Measurements from ENCODE around the gene PEF1. TPM values are rescaled to one million over a fixed set of nuclear protein-coding genes. Genes with fewer than 3 reads are reported as not detected.

The PEF1 gene
- total RNA-seq, 1 experiment from 2014 or later = 88.4 TPM

GRCh38 chr1:31593770-31594632 lies 50.7 kb downstream of the PEF1 start:
- Histone ChIP-seq H2AFZ (ENCODE audit: low read length) (no peak overlapping the region), H3F3A (ENCODE audit: low read length, unreplicated experiment) (no peaks in the 10 kb centered on the region), H3K4me1 (ENCODE audit: insufficient read depth, low read length) (peaks cover 17% of the 10 kb centered on the region), H3K27ac (ENCODE audit: low read length) (no peak overlapping the region), H3K9ac (ENCODE audit: low read length) (no peak overlapping the region), H3K9me2 (replicated peaks; ENCODE audit: low read length) (no peaks in the 10 kb centered on the region), H3K36me3 (ENCODE audit: low read depth, low read length) (no peaks in the 10 kb centered on the region), H3K27me3 (ENCODE audit: low read length) (no peaks in the 10 kb centered on the region), H3K9me3 (ENCODE audit: low read length) (no peaks in the 10 kb centered on the region), H3K4me3 (ENCODE audit: low read length) (no peak overlapping the region), H4K20me1 (ENCODE audit: low read length) (no peaks in the 10 kb centered on the region), H3K4me2 (ENCODE audit: low read length) (no peak overlapping the region), H3K79me2 (ENCODE audit: low read length) (no peaks in the 10 kb centered on the region)
- DNase-seq (peak; percentile 90), ATAC-seq (peak; percentile 91)
- intact Hi-C loops (cut with micrococcal nuclease) = loop anchor here (1.0 kb wide), 2 partner anchors 30 to 45 kb away; no protein-coding TSS in a partner anchor
- no TSS peak for BruUV-seq (replicated peaks)
- POLR2A ChIA-PET (ENCODE audit: unreplicated experiment) = no interaction called here
- TF ChIP-seq, protein P1, sequence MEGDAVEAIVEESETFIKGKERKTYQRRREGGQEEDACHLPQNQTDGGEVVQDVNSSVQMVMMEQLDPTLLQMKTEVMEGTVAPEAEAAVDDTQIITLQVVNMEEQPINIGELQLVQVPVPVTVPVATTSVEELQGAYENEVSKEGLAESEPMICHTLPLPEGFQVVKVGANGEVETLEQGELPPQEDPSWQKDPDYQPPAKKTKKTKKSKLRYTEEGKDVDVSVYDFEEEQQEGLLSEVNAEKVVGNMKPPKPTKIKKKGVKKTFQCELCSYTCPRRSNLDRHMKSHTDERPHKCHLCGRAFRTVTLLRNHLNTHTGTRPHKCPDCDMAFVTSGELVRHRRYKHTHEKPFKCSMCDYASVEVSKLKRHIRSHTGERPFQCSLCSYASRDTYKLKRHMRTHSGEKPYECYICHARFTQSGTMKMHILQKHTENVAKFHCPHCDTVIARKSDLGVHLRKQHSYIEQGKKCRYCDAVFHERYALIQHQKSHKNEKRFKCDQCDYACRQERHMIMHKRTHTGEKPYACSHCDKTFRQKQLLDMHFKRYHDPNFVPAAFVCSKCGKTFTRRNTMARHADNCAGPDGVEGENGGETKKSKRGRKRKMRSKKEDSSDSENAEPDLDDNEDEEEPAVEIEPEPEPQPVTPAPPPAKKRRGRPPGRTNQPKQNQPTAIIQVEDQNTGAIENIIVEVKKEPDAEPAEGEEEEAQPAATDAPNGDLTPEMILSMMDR (conservative IDR thresholded peaks at IDR 0.05; ENCODE audit: low read depth, low read length) = peak; percentile 95
- TF ChIP-seq EZH2phosphoT487 (IDR thresholded peaks at IDR 0.05; ENCODE audit: borderline replicate concordance, low read length) = no peak
- CTCF ChIA-PET = interaction anchor here (0.5 to 0.7 kb wide), 2 partner anchors 30 to 45 kb away, joined by 3 read pairs; no protein-coding TSS in a partner anchor

GRCh38 chr1:31593136-31593665 lies 51.5 kb downstream of the PEF1 start:
- intact Hi-C loops (cut with micrococcal nuclease) = no loop called here
- CTCF ChIA-PET = interaction anchor here (0.6 to 0.7 kb wide), 3 partner anchors 10 to 220 kb away, joined by 3 to 4 read pairs (median 3); no protein-coding TSS in a partner anchor
- no peaks in the 10 kb centered on the region for H3K79me2 ChIP-seq (ENCODE audit: low read length)
- no peaks in the 10 kb centered on the region for H3K9me2 ChIP-seq (replicated peaks; ENCODE audit: low read length)
- peaks cover 25% of the 10 kb centered on the region for H3K4me1 ChIP-seq (ENCODE audit: insufficient read depth, low read length)
- H3K36me3 ChIP-seq (ENCODE audit: low read depth, low read length) = no peaks in the 10 kb centered on the region
- ATAC-seq (no peak), DNase-seq (no peak)
- TF ChIP-seq, protein P1 (conservative IDR thresholded peaks at IDR 0.05; ENCODE audit: low read depth, low read length) = no peak
- TF ChIP-seq EZH2phosphoT487 (IDR thresholded peaks at IDR 0.05; ENCODE audit: borderline replicate concordance, low read length) = no peak
- TF ChIP-seq EZH2 (IDR thresholded peaks at IDR 0.05; ENCODE audit: low read length, unreplicated experiment) = no peak
- H3K4me3 ChIP-seq (ENCODE audit: low read length) = no peak overlapping the region
- no peaks in the 10 kb centered on the region for H4K20me1 ChIP-seq (ENCODE audit: low read length)
- no peaks in the 10 kb centered on the region for H3F3A ChIP-seq (ENCODE audit: low read length, unreplicated experiment)
- POLR2A ChIA-PET (ENCODE audit: unreplicated experiment) = no interaction called here
- no peak overlapping the region for H3K4me2 ChIP-seq (ENCODE audit: low read length)
- no peak overlapping the region for H3K9ac ChIP-seq (ENCODE audit: low read length)
- no peaks in the 10 kb centered on the region for H3K27me3 ChIP-seq (ENCODE audit: low read length)
- no peaks in the 10 kb centered on the region for H3K9me3 ChIP-seq (ENCODE audit: low read length)
- BruUV-seq (replicated peaks) = no TSS peak
- no peak overlapping the region for H3K27ac ChIP-seq (ENCODE audit: low read length)
- no peak overlapping the region for H2AFZ ChIP-seq (ENCODE audit: low read length)

DNA sequence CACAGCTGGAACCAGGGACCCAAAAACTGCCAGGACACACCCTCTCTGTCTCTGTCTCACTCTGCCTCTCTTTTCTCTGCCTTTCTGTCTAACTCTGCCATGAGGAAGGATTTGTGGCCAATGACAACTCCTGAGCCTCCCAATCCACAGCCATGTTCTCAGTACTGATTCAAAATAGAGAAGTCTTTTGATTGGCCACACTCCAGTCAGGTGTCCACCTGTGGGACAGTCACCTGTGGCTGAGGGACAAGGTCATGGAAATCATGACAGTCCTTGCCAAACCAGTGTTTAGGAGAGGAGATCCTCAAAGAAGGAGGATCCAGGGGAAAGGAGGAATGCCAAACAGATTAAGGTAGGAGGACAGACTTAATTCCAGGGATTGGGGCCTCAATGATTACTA lies 52.5 kb downstream of the PEF1 start:
- ChIA-PET POLR2A (ENCODE audit: unreplicated experiment) (no interaction called here), CTCF (no interaction called here)
- intact Hi-C loops (cut with micrococcal nuclease) = no loop called here
- Histone ChIP-seq H3K27me3 (ENCODE audit: low read length) (no peaks in the 10 kb centered on the region), H3K79me2 (ENCODE audit: low read length) (no peaks in the 10 kb centered on the region), H3K4me3 (ENCODE audit: low read length) (no peak overlapping the region), H3K4me2 (ENCODE audit: low read length) (peak overlapping the region; percentile 32; the same call in 1 of the 2 replicates), H3K4me1 (ENCODE audit: insufficient read depth, low read length) (peaks cover 36% of the 10 kb centered on the region), H3K36me3 (ENCODE audit: low read depth, low read length) (no peaks in the 10 kb centered on the region), H2AFZ (ENCODE audit: low read length) (peak overlapping the region; percentile 50; the same call in 1 of the 2 replicates), H4K20me1 (ENCODE audit: low read length) (no peaks in the 10 kb centered on the region), H3F3A (ENCODE audit: low read length, unreplicated experiment) (no peaks in the 10 kb centered on the region), H3K27ac (ENCODE audit: low read length) (peak overlapping the region; percentile 16; the same call in 1 of the 2 replicates), H3K9ac (ENCODE audit: low read length) (no peak overlapping the region), H3K9me2 (replicated peaks; ENCODE audit: low read length) (no peaks in the 10 kb centered on the region), H3K9me3 (ENCODE audit: low read length) (no peaks in the 10 kb centered on the region)
- ATAC-seq = no peak
- DNase-seq = peak; percentile 19
- BruUV-seq (replicated peaks) = no TSS peak
- TF ChIP-seq, protein P1 (conservative IDR thresholded peaks at IDR 0.05; ENCODE audit: low read depth, low read length) = no peak
- no peak for TF ChIP-seq EZH2phosphoT487 (IDR thresholded peaks at IDR 0.05; ENCODE audit: borderline replicate concordance, low read length)
- TF ChIP-seq EZH2 (IDR thresholded peaks at IDR 0.05; ENCODE audit: low read length, unreplicated experiment) = no peak
